CD14-positive monocyte (primary cell): ENCODE results near the gene HTR7. TPM values are rescaled to one million over a fixed set of nuclear protein-coding genes. Genes with fewer than 3 reads are reported as not detected.

Experiments used
- DNase-seq, 3 donors: peaks; one replicate each; pipeline ENCODE4 v3.0.0-alpha.2; 2011 to 2022
- H2AFZ ChIP-seq: 2 replicates; pipeline ENCODE4 v1.6.0; 2012; ENCODE audit warnings: mild to moderate bottlenecking, low read depth, low read length, inconsistent platforms; ENCODE audit not compliant: insufficient read depth, poor library complexity, severe bottlenecking
- H3K27ac ChIP-seq, 2 donors: 1 replicate in 1 of 2; 2 replicates in 1 of 2; pipeline ENCODE4 v1.5.1; 2012 to 2013; ENCODE audit warnings: low read length in 2 of 2, control low read depth in 1 of 2, inconsistent platforms in 1 of 2, low read depth in 1 of 2, mild to moderate bottlenecking in 1 of 2
- H3K27me3 ChIP-seq, 2 donors: one replicate each; pipeline versions ENCODE4 v1.6.0 to v1.6.1; 2011 to 2013; ENCODE audit warnings: low read length in 2 of 2; ENCODE audit not compliant: control insufficient read depth in 2 of 2, insufficient read depth in 2 of 2
- H3K36me3 ChIP-seq, 2 donors: replicated peaks in 1 of 2; 1 replicate in 1 of 2; 2 replicates in 1 of 2; pipeline versions ENCODE4 v1.5.1 to v1.6.1; 2012 to 2013; ENCODE audit warnings: low read length in 2 of 2, control low read depth in 1 of 2, inconsistent platforms in 1 of 2, mild to moderate bottlenecking in 1 of 2; ENCODE audit not compliant: insufficient read depth in 2 of 2, control insufficient read depth in 1 of 2
- H3K4me1 ChIP-seq, 2 donors: 1 replicate in 1 of 2; 2 replicates in 1 of 2; pipeline versions ENCODE4 v1.5.1 to v1.6.1; 2012 to 2013; ENCODE audit warnings: low read length in 2 of 2, control low read depth in 1 of 2, inconsistent platforms in 1 of 2, mild to moderate bottlenecking in 1 of 2, moderate library complexity in 1 of 2; ENCODE audit not compliant: insufficient read depth in 2 of 2, control insufficient read depth in 1 of 2
- H3K4me2 ChIP-seq: replicated peaks from 2 replicates; pipeline ENCODE3; 2012; ENCODE audit warnings: low read length, moderate library complexity, mild to moderate bottlenecking; ENCODE audit not compliant: poor library complexity, severe bottlenecking; ENCODE audit errors: extremely low read depth
- H3K4me3 ChIP-seq, 3 experiments: fragments of 200-600 bp in 1 of 3; sonication (generic) in 1 of 3; replicated peaks in 1 of 3; 1 replicate in 2 of 3; 2 replicates in 1 of 3; pipeline ENCODE4 v1.5.1; 2011 to 2013; ENCODE audit warnings: low read length in 3 of 3, mild to moderate bottlenecking in 3 of 3, control low read depth in 2 of 3, low read depth in 2 of 3, inconsistent platforms in 1 of 3, moderate library complexity in 1 of 3
- H3K79me2 ChIP-seq: 2 replicates; pipeline ENCODE4 v1.6.0; 2012; ENCODE audit warnings: mild to moderate bottlenecking, control low read depth, inconsistent platforms, low read length, moderate library complexity; ENCODE audit not compliant: insufficient read depth
- H3K9ac ChIP-seq: 2 replicates; pipeline ENCODE4 v1.6.0; 2017; ENCODE audit warnings: low read length, mild to moderate bottlenecking; ENCODE audit not compliant: insufficient read depth, poor library complexity, severe bottlenecking
- H3K9me3 ChIP-seq, 2 donors: replicated peaks in 1 of 2; 1 replicate in 1 of 2; 2 replicates in 1 of 2; pipeline versions ENCODE4 v1.5.1 to v1.6.1; 2012 to 2013; ENCODE audit warnings: low read length in 2 of 2, control low read depth in 1 of 2; ENCODE audit not compliant: control insufficient read depth in 1 of 2, insufficient read depth in 1 of 2
- H4K20me1 ChIP-seq: 2 replicates; pipeline ENCODE4 v1.6.0; 2012; ENCODE audit warnings: mild to moderate bottlenecking, low read length, control low read depth, moderate library complexity; ENCODE audit not compliant: insufficient read depth
- H3K27ac Mint-ChIP-seq, 7 donors: one replicate each; pipeline ENCODE4 v1.8.0; 2020; ENCODE audit warnings: mild to moderate bottlenecking in 7 of 7, mixed read lengths in 7 of 7, moderate library complexity in 6 of 7, inconsistent platforms in 2 of 7
- H3K27me3 Mint-ChIP-seq, 3 donors: one replicate each; pipeline ENCODE4 v1.8.0; 2021 to 2022; ENCODE audit warnings: low read depth in 3 of 3, mild to moderate bottlenecking in 3 of 3, mixed read lengths in 3 of 3, moderate library complexity in 3 of 3, inconsistent platforms in 1 of 3
- H3K36me3 Mint-ChIP-seq, 2 donors: one replicate each; pipeline ENCODE4 v1.8.0; 2020; ENCODE audit warnings: mixed read lengths in 2 of 2, inconsistent platforms in 1 of 2, mild to moderate bottlenecking in 1 of 2
- H3K4me1 Mint-ChIP-seq: one replicate; pipeline ENCODE4 v1.8.0; 2020; ENCODE audit warnings: mild to moderate bottlenecking, mixed read lengths
- H3K4me3 Mint-ChIP-seq, 2 donors: one replicate each; pipeline ENCODE4 v1.8.0; 2020; ENCODE audit warnings: mild to moderate bottlenecking in 2 of 2, mixed read lengths in 2 of 2, moderate library complexity in 1 of 2
- H3K9me3 Mint-ChIP-seq, 7 donors: one replicate each; pipeline ENCODE4 v1.8.0; 2020 to 2022; ENCODE audit warnings: mixed read lengths in 7 of 7, mild to moderate bottlenecking in 6 of 7, moderate library complexity in 6 of 7, inconsistent platforms in 2 of 7
- CTCF ChIP-seq: fragments of 200-600 bp; IDR thresholded peaks from one replicate; pipeline ENCODE4 v1.8.0; 2022; ENCODE audit warnings: antibody characterized with exemption, mild to moderate bottlenecking
- WGBS: methylation state at CpG from one replicate; pipeline ENCODE4 v1.1.5; 2013; ENCODE audit warnings: missing lambda C conversion rate; ENCODE audit not compliant: insufficient coverage; 5-methylcytosine and 5-hydroxymethylcytosine counted together
- intact Hi-C, 2 donors: fragments of 100-400 bp; cut with micrococcal nuclease; formaldehyde crosslinking; loops; one replicate each; pipeline versions ENCODE4 v1.15.0 to v1.15.1; 2023
- polyA plus RNA-seq, 3 donors: library from polyadenylated mRNA; depleted of rRNA in 1 of 3; unstranded in 2 of 3; stranded (reverse) in 1 of 3; fragments of 300-500 nt in 2 of 3; fragments of >200 nt in 1 of 3; fragmentation: Illumina TruSeq in 2 of 3; gene quantifications; 1 replicate in 2 of 3; 2 replicates in 1 of 3; pipeline ENCODE4 v1.2.3, GENCODE V29; 2012 to 2021

Gene HTR7
- polyA plus RNA-seq, 3 donors: 0.95 to 1.6 (median 1.1) TPM

- H3K4me3 ChIP-seq: no peak overlapping the region
- H2AFZ ChIP-seq: no peak overlapping the region
- no peak overlapping the region for H3K4me2 ChIP-seq
- H3K9me3 Mint-ChIP-seq: peaks cover 11 to 29% (median 20%) of the 10 kb centered on the region in 7 donors
- H3K4me1 ChIP-seq: no peaks in the 10 kb centered on the region
- H3K27me3 Mint-ChIP-seq: peaks cover 0 to 2% (median 1%) of the 10 kb centered on the region in 3 donors
- H3K9ac ChIP-seq: no peak overlapping the region
- H3K36me3 ChIP-seq: no peaks in the 10 kb centered on the region
- H3K4me3 Mint-ChIP-seq: no peak overlapping the region
- no peak overlapping the region for H3K27ac ChIP-seq
- H3K36me3 Mint-ChIP-seq: no peaks in the 10 kb centered on the region
- no peak for DNase-seq
- H3K9me3 ChIP-seq: peaks cover 0 to 2% of the 10 kb centered on the region in 2 donors
- no peaks in the 10 kb centered on the region for H4K20me1 ChIP-seq
- no peak overlapping the region for H3K27ac Mint-ChIP-seq
- intact Hi-C loops: no loop called here
- H3K4me1 Mint-ChIP-seq: no peaks in the 10 kb centered on the region
- no peaks in the 10 kb centered on the region for H3K27me3 ChIP-seq
- 100% methylated on average over 1 of the region's 3 CpGs for WGBS
- no peak for TF ChIP-seq CTCF
- no peaks in the 10 kb centered on the region for H3K79me2 ChIP-seq
Measured at GRCh38 chr10:90804354-90804753, 53.5 kb downstream of the HTR7 start.

GRCh38 chr10:90801608-90802007, 56.2 kb downstream of the HTR7 start:
- no peak overlapping the region for H3K4me2 ChIP-seq
- H3K9me3 ChIP-seq: peaks cover 0 to 3% of the 10 kb centered on the region in 2 donors
- no peak overlapping the region for H3K4me3 ChIP-seq
- 83% methylated on average over 1 of the region's 1 CpG for WGBS
- no peaks in the 10 kb centered on the region for H3K36me3 Mint-ChIP-seq
- H3K9ac ChIP-seq: no peak overlapping the region
- H3K36me3 ChIP-seq: no peaks in the 10 kb centered on the region
- no peak overlapping the region for H3K4me3 Mint-ChIP-seq
- H4K20me1 ChIP-seq: no peaks in the 10 kb centered on the region
- no peak for TF ChIP-seq CTCF
- intact Hi-C loops: no loop called here
- H3K27ac ChIP-seq: no peak overlapping the region
- H3K79me2 ChIP-seq: no peaks in the 10 kb centered on the region
- H3K4me1 ChIP-seq: no peaks in the 10 kb centered on the region
- H3K4me1 Mint-ChIP-seq: no peaks in the 10 kb centered on the region
- H3K27ac Mint-ChIP-seq: no peak overlapping the region
- no peak for DNase-seq
- no peaks in the 10 kb centered on the region for H3K27me3 ChIP-seq
- H3K9me3 Mint-ChIP-seq: peaks cover 0 to 23% (median 6%) of the 10 kb centered on the region in 7 donors
- H2AFZ ChIP-seq: no peak overlapping the region
- peaks cover 0 to 2% (median 0%) of the 10 kb centered on the region in 3 donors for H3K27me3 Mint-ChIP-seq
